ENCODE results near the gene PDZD11.

The PDZD11 gene

DNA sequence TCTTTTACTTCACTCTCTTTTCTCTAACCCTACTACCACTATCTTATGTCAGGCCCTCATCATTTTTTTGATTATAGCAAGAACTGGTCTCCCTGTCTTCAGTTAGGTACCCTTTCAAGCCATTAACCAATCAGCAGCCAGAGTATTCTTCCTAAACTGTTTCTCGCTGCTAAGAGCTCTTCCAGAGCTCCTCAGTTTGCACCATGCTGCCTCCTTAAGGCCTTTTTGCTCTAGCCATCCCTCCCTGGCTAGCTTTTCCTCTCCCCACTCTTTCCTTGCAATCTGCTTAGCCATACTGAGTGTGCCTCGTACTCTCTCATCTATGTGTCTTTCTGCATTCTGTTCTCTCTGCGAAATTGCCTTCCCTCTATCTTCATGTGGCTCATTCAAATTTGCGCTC, 33.1 kb upstream of the PDZD11 start:
- TF ChIP-seq CTCF (IDR thresholded peaks at IDR 0.05; ENCODE audit: insufficient read depth, low read depth, low read length, missing control alignments), result no peak
- H3K4me3 ChIP-seq (ENCODE audit: low read depth, low read length), result no peak overlapping the region
- DNase-seq (ENCODE audit: low read depth), result no peak

DNA sequence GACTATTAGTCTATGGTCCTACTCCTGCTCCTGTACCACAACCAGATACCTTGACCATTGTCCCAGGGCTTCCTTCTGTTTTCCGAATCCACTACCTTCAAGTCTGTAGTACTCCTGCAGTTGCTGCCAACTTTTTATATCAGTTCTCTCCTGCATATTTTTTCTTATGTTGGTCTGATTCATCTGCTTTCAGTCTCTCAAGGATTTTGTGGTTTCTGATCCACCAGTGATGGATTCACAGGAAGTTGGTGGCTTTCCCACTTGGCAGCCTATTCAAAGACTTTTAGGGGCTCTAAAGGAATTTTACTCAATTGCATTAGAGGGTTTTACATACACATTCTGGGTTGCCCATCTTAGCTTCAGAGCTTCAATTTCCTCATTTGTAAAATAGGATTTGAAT, 23.8 kb upstream of the PDZD11 start:
- no peak for DNase-seq (ENCODE audit: low read depth)
- no peak overlapping the region for H3K4me3 ChIP-seq (ENCODE audit: low read depth, low read length)
- no peak for TF ChIP-seq CTCF (IDR thresholded peaks at IDR 0.05; ENCODE audit: insufficient read depth, low read depth, low read length, missing control alignments)

DNA sequence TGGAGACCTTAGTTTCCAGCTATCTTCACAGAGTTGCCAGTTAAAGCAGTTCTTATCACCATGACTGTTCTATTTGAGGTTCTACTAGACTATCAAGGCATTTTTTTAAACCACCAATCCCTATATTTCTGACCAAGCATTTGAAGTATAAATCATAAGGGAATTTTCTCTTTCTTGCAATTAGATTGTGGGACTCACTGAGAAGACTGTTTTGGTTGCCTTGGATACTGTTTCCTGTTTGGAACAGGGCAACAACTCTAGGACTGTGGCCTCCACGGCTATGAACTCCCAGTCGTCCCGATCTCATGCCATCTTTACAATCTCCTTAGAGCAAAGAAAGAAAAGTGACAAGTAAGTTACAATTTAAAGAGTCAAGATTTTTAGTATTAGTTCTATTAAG, 12.0 kb upstream of the PDZD11 start:
- no peak for DNase-seq (ENCODE audit: low read depth)
- H3K4me3 ChIP-seq (ENCODE audit: low read depth, low read length), result no peak overlapping the region
- no peak for TF ChIP-seq CTCF (IDR thresholded peaks at IDR 0.05; ENCODE audit: insufficient read depth, low read depth, low read length, missing control alignments)

DNA sequence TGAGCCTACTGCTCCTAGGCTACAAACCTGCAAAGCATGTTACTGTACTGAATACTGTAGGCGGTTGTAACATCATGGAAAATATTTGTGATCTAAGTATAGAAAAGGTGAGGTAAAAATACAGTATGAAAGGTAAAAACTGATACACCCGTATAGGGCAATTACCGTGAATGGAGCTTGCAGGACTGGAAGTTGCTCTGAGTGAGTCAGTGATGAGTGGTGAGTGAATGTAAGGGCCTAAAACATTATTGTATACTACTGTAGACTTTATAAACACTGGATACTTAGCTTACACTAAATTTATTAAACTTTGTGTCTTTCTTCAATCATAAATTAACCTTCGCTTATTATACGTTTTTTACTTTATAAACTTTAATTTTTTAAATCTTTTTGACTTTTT, 3.9 kb upstream of the PDZD11 start:
- H3K4me3 ChIP-seq (ENCODE audit: low read depth, low read length), result no peak overlapping the region
- TF ChIP-seq CTCF (IDR thresholded peaks at IDR 0.05; ENCODE audit: insufficient read depth, low read depth, low read length, missing control alignments), result no peak
- no peak for DNase-seq (ENCODE audit: low read depth)

- H3K4me3 ChIP-seq (ENCODE audit: low read depth, low read length), result no peak overlapping the region
- no peak for TF ChIP-seq CTCF (IDR thresholded peaks at IDR 0.05; ENCODE audit: insufficient read depth, low read depth, low read length, missing control alignments)
- DNase-seq (ENCODE audit: low read depth), result no peak
These were observed 3.1 kb upstream of the PDZD11 start for GRCh38 chrX:70292788-70293187.

GRCh38 chrX:70289168-70289792, 447 bp downstream of the PDZD11 start:
- peak overlapping the region; percentile 75 for H3K4me3 ChIP-seq (ENCODE audit: low read depth, low read length)
- TF ChIP-seq CTCF (IDR thresholded peaks at IDR 0.05; ENCODE audit: insufficient read depth, low read depth, low read length, missing control alignments), result no peak
- no peak for DNase-seq (ENCODE audit: low read depth)

GRCh38 chrX:70281951-70282350, 7.8 kb downstream of the PDZD11 start, which contains the start of gene RAB41:
TSS of gene RAB41 (plus strand) at chrX:70282172. CDS start at chrX:70282218, 46 bp downstream.
- no peak within 1 kb of the TSS for H3K4me3 ChIP-seq (ENCODE audit: low read depth, low read length)
- no peak for DNase-seq (ENCODE audit: low read depth)
- no peak for TF ChIP-seq CTCF (IDR thresholded peaks at IDR 0.05; ENCODE audit: insufficient read depth, low read depth, low read length, missing control alignments)
